Kidney (tissue), 14 donors: Measurements from ENCODE around the gene TFF1. TPM values are rescaled to one million over a fixed set of nuclear protein-coding genes. Genes with fewer than 3 reads are reported as not detected.

Source experiments
- DNase-seq, 5 donors: peaks; one replicate each; pipeline ENCODE4 v3.0.0-alpha.2; 2013 to 2020
- FAIRE-seq: peaks from 2 replicates; lab custom pipeline; 2012; peaks lifted over from hg19 to GRCh38; lab: Jason Lieb, UNC
- H3K27ac ChIP-seq, 2 donors: one replicate each; pipeline ENCODE4 v1.7.0; 2013; ENCODE audit warnings: low read depth in 2 of 2, low read length in 2 of 2, inconsistent platforms in 1 of 2
- H3K27me3 ChIP-seq: one replicate; pipeline ENCODE4 v1.7.1; 2013; ENCODE audit warnings: low read length, inconsistent platforms; ENCODE audit not compliant: control insufficient read depth, insufficient read depth
- H3K36me3 ChIP-seq, 3 donors: one replicate each; pipeline versions ENCODE4 v1.7.0 to v1.7.1; 2013; ENCODE audit warnings: low read length in 3 of 3, control low read depth in 1 of 3, inconsistent platforms in 1 of 3; ENCODE audit not compliant: insufficient read depth in 3 of 3, control insufficient read depth in 2 of 3
- H3K4me1 ChIP-seq, 3 donors: one replicate each; pipeline versions ENCODE4 v1.7.0 to v1.7.1; 2013; ENCODE audit warnings: low read length in 3 of 3, inconsistent platforms in 1 of 3, low read depth in 1 of 3; ENCODE audit not compliant: control insufficient read depth in 2 of 3, insufficient read depth in 2 of 3
- H3K4me3 ChIP-seq, 3 donors: one replicate each; pipeline versions ENCODE4 v1.7.0 to v1.8.1; 2013; ENCODE audit warnings: low read length in 3 of 3, control low read depth in 1 of 3, inconsistent platforms in 1 of 3
- H3K9ac ChIP-seq, 3 donors: one replicate each; pipeline versions ENCODE4 v1.7.0 to v1.7.1; 2013; ENCODE audit warnings: low read length in 3 of 3, control low read depth in 1 of 3, inconsistent platforms in 1 of 3
- H3K9me3 ChIP-seq, 3 donors: one replicate each; pipeline versions ENCODE4 v1.7.0 to v1.7.1; 2013; ENCODE audit warnings: low read length in 3 of 3, control low read depth in 1 of 3, inconsistent platforms in 1 of 3; ENCODE audit not compliant: control insufficient read depth in 2 of 3, insufficient read depth in 1 of 3
- CTCF ChIP-seq: IDR thresholded peaks from 3 replicates; pipeline ENCODE4 v1.5.1; 2012; ENCODE audit warnings: mild to moderate bottlenecking, moderate library complexity, borderline replicate concordance; ENCODE audit not compliant: insufficient read depth; ENCODE audit errors: extremely low read depth
- intact Hi-C: fragments of 100-400 bp; cut with DNase I; formaldehyde crosslinking; loops from one replicate; pipeline ENCODE4 v1.11.1; 2022
- polyA plus RNA-seq: library from polyadenylated mRNA; stranded (reverse); fragments of 350-450 nt; fragmentation: Illumina TruSeq; extraction: RNeasy Lipid Tissue Mini Kit (QIAGEN cat#74804); gene quantifications from one replicate; pipeline ENCODE4 v1.2.3, GENCODE V29; 2014; ENCODE audit warnings: low read depth, low replicate concordance; ENCODE audit not compliant: insufficient read depth
- total RNA-seq: library from RNA; stranded (reverse); fragmentation: NEBNext Ultra II Directional; extraction: Animal tissue kit (Norgen Biotek cat#: 25700); gene quantifications from one replicate; pipeline ENCODE4 v1.2.1, GENCODE V29; 2021
- donor health status: control.
- donor health status: control.
- donor health status: control.
- donor health status: control.
- donor health status: control.
- donor health status: DM: yes; HTN: yes; CAD: no.
- donor health status: Normal renal cell carcinoma (clear cell type).

TFF1 gene
- total and polyA plus RNA-seq, 2 donors from 2014 or later: not detected

GRCh38 chr21:42353623-42354022 lies 12.7 kb downstream of the TFF1 start:
- no peak for FAIRE-seq
- H3K4me1 ChIP-seq: peaks cover 0 to 2% (median 0%) of the 10 kb centered on the region in 3 donors

GRCh38 chr21:42352441-42353095 lies 13.8 kb downstream of the TFF1 start:
- H3K27ac ChIP-seq: no peak overlapping the region
- DNase-seq (peak in 2 of 5 donors; percentile 29 to 41), FAIRE-seq (no peak)
- no peak overlapping the region for H3K9ac ChIP-seq
- peaks cover 0 to 14% (median 0%) of the 10 kb centered on the region in 3 donors for H3K9me3 ChIP-seq
- TF ChIP-seq CTCF: no peak
- intact Hi-C loops: no loop called here
- H3K27me3 ChIP-seq: no peaks in the 10 kb centered on the region
- no peak overlapping the region for H3K4me3 ChIP-seq
- peaks cover 0 to 2% (median 0%) of the 10 kb centered on the region in 3 donors for H3K4me1 ChIP-seq
- H3K36me3 ChIP-seq: no peaks in the 10 kb centered on the region

More at GRCh38 chr21:42353623-42354022, 12.7 kb downstream of the TFF1 start:
- Histone ChIP-seq H3K4me3 (no peak overlapping the region), H3K36me3 (no peaks in the 10 kb centered on the region), H3K9ac (no peak overlapping the region), H3K27ac (no peak overlapping the region), H3K27me3 (no peaks in the 10 kb centered on the region), H3K9me3 (peaks cover 0 to 14% (median 0%) of the 10 kb centered on the region in 3 donors)
- intact Hi-C loops: no loop called here
- no peak for TF ChIP-seq CTCF
- DNase-seq: peak in 1 of 5 donors; percentile 0

- no peak overlapping the region for H3K27ac ChIP-seq
- H3K4me3 ChIP-seq: no peak overlapping the region
- no peak for TF ChIP-seq CTCF
- no peaks in the 10 kb centered on the region for H3K36me3 ChIP-seq
- intact Hi-C loops: no loop called here
- no peaks in the 10 kb centered on the region for H3K27me3 ChIP-seq
- FAIRE-seq: no peak
- peaks cover 0 to 7% (median 0%) of the 10 kb centered on the region in 3 donors for H3K9me3 ChIP-seq
- H3K4me1 ChIP-seq: peaks cover 0 to 2% (median 0%) of the 10 kb centered on the region in 3 donors
- no peak overlapping the region for H3K9ac ChIP-seq
- DNase-seq: peak in 2 of 5 donors; percentile 31 to 37
Observed at GRCh38 chr21:42351626-42352440, 14.5 kb downstream of the TFF1 start.
